SU-DHL-6 (cell line): Measurements from ENCODE around the gene GLO1.

Source experiments
- EZH2phosphoT487 ChIP-seq: fragments of 200-600 bp; sonication (generic), shearing (Covaris generic); conservative IDR thresholded peaks from 2 replicates; pipeline ENCODE4 v1.6.1; 2018; ENCODE audit warnings: mild to moderate bottlenecking, antibody characterized with exemption, low read length, moderate library complexity, mixed read lengths
- TF ChIP-seq, protein P1 (sequence below): fragments of 200-600 bp; sonication (generic); IDR thresholded peaks from one replicate; pipeline ENCODE4 v1.5.1; 2017; ENCODE audit warnings: antibody characterized with exemption, mild to moderate bottlenecking, low read length, moderate library complexity; ENCODE audit not compliant: insufficient read depth, poor library complexity, severe bottlenecking

DNA sequence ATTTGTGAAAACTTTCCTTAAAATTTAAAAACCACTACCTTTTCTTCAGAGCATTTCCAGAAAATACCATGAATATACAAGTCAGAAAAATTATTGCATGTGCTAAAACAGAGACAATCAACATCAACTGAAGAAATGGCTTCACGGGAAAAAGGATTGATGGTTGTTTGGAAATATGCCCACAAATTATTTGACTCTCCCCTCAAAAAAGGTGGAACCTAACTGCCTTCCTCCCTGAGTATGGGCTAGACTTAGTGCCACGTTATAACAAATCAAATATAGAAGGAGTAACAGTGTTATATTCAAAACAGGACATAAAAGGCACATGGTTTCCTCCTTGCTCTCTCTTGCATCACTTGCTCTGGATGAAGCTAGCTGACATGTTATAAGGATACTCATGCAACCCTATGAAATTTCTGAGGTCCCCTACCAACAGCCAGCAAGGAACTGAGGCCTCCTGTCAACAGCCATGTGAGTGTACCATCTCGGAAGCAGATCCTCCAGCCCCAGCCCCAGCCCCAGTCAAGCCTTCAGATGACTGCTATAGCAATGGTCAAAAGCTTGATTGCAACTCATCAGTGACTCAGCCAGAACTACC, 71.7 kb downstream of the GLO1 start:
- TF ChIP-seq, protein P1, sequence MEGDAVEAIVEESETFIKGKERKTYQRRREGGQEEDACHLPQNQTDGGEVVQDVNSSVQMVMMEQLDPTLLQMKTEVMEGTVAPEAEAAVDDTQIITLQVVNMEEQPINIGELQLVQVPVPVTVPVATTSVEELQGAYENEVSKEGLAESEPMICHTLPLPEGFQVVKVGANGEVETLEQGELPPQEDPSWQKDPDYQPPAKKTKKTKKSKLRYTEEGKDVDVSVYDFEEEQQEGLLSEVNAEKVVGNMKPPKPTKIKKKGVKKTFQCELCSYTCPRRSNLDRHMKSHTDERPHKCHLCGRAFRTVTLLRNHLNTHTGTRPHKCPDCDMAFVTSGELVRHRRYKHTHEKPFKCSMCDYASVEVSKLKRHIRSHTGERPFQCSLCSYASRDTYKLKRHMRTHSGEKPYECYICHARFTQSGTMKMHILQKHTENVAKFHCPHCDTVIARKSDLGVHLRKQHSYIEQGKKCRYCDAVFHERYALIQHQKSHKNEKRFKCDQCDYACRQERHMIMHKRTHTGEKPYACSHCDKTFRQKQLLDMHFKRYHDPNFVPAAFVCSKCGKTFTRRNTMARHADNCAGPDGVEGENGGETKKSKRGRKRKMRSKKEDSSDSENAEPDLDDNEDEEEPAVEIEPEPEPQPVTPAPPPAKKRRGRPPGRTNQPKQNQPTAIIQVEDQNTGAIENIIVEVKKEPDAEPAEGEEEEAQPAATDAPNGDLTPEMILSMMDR = no peak
- TF ChIP-seq EZH2phosphoT487 = no peak
